GM12878 (cell line): Measurements from ENCODE around the gene FETUB.

ENCODE experiments used
- BACH1 ChIP-seq: fragments of 450-650 bp; IDR thresholded peaks from 2 replicates; pipeline ENCODE4 v1.6.1; 2017; ENCODE audit warnings: mild to moderate bottlenecking, borderline replicate concordance
- HDAC6 ChIP-seq: fragments of 200-600 bp; sonication (generic); IDR thresholded peaks from one replicate; pipeline ENCODE4 v1.8.0; 2017; ENCODE audit warnings: antibody characterized with exemption; ENCODE audit not compliant: unreplicated experiment
- NRF1 ChIP-seq: conservative IDR thresholded peaks from 2 replicates; pipeline ENCODE4 v1.6.1; 2011; ENCODE audit warnings: mild to moderate bottlenecking, low read depth, low read length, improper control_type of control experiment
- REST ChIP-seq: IDR thresholded peaks from 2 replicates; pipeline ENCODE4 v1.6.1; 2012; ENCODE audit warnings: mild to moderate bottlenecking, low read depth, low read length
- YY1 ChIP-seq: IDR thresholded peaks from 2 replicates; pipeline ENCODE4 v1.6.1; 2011; ENCODE audit warnings: low read depth, mild to moderate bottlenecking, low read length
- TF ChIP-seq, protein P1 (sequence below), 3 experiments: IDR thresholded peaks in 2 of 3; conservative IDR thresholded peaks in 1 of 3; 2 replicates each; pipeline ENCODE4 v1.5.1; 2011; ENCODE audit warnings: low read depth in 3 of 3, low read length in 3 of 3, mild to moderate bottlenecking in 3 of 3, control low read depth in 2 of 3, moderate library complexity in 2 of 3, inconsistent platforms in 1 of 3, mixed read lengths in 1 of 3; ENCODE audit not compliant: control insufficient read depth in 2 of 3, insufficient read depth in 1 of 3; ENCODE audit errors: extremely low read depth in 1 of 3
- TF ChIP-seq, protein P2 (sequence below): IDR thresholded peaks from 2 replicates; pipeline ENCODE4 v1.6.1; 2011; ENCODE audit warnings: low read depth, low read length, improper control_type of control experiment, borderline replicate concordance

DNA sequence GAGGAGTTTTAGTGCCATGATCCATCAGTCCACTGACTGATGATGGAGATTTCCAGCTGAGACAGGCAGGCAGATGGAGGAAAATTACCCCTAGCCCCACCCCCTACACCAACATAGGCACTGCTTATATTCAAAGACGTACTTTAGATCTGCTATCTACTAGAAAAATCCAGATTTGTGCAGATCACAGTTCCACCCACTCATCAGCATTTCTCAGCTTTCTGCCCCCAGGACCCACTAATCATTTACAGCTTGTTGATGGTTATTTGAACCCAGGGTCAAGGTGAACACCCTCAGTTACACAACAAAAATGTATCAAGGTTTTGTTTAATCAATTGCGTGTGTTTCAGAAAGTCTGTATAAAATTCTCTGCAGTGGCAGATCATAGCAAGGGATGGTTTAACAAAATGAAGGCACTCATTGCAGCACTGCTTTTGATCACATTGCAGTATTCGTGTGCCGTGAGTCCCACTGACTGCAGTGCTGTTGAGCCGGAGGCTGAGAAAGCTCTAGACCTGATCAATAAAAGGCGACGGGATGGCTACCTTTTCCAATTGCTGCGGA lies 25.5 kb downstream of the FETUB start, which contains the start of gene HRG:
- TF ChIP-seq, protein P1, sequence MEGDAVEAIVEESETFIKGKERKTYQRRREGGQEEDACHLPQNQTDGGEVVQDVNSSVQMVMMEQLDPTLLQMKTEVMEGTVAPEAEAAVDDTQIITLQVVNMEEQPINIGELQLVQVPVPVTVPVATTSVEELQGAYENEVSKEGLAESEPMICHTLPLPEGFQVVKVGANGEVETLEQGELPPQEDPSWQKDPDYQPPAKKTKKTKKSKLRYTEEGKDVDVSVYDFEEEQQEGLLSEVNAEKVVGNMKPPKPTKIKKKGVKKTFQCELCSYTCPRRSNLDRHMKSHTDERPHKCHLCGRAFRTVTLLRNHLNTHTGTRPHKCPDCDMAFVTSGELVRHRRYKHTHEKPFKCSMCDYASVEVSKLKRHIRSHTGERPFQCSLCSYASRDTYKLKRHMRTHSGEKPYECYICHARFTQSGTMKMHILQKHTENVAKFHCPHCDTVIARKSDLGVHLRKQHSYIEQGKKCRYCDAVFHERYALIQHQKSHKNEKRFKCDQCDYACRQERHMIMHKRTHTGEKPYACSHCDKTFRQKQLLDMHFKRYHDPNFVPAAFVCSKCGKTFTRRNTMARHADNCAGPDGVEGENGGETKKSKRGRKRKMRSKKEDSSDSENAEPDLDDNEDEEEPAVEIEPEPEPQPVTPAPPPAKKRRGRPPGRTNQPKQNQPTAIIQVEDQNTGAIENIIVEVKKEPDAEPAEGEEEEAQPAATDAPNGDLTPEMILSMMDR (IDR thresholded peaks at IDR 0.05 in 2 of 3, conservative IDR thresholded peaks at IDR 0.05 in 1 of 3; ENCODE audit: control insufficient read depth in 2 of 3, extremely low read depth in 1 of 3, insufficient read depth in 1 of 3, low read depth in 3 of 3, low read length in 3 of 3): no peak
- TF ChIP-seq, protein P2, sequence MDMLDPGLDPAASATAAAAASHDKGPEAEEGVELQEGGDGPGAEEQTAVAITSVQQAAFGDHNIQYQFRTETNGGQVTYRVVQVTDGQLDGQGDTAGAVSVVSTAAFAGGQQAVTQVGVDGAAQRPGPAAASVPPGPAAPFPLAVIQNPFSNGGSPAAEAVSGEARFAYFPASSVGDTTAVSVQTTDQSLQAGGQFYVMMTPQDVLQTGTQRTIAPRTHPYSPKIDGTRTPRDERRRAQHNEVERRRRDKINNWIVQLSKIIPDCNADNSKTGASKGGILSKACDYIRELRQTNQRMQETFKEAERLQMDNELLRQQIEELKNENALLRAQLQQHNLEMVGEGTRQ: no peak
- TF ChIP-seq REST (no peak), HDAC6 (no peak), BACH1 (no peak), YY1 (no peak), NRF1 (no peak)
